Stimulated activated naive B cell treated with anti-CD40 and anti-IgM and Interleukin-4, amounts not matched to agents 10 μg/mL and 1 μg/mL and 100 μg/mL, for 72 hours (primary cell): ENCODE measurements around the gene KAZALD1.
"Not testable (repeated sequence)": the region's sequence is repeated elsewhere in the genome, so short reads cannot be mapped to it uniquely, and the experiment has no call there.

Experiments used
- ATAC-seq, 2 donors: fragments of 150-1000 bp; cut with Tn5 transposase; replicated peaks; 2 replicates each; pipeline ENCODE4 v1.10.0; 2021; ENCODE audit warnings: moderate library complexity in 1 of 2
- DNase-seq: peaks from one replicate; pipeline ENCODE4 v3.0.0; 2021
- H3K27ac Mint-ChIP-seq: one replicate; pipeline ENCODE4 v1.8.0; 2022; ENCODE audit warnings: mild to moderate bottlenecking, mixed read lengths
- H3K27me3 Mint-ChIP-seq, 2 donors: one replicate each; pipeline ENCODE4 v1.8.0; 2022; ENCODE audit warnings: mixed read lengths in 2 of 2
- H3K36me3 Mint-ChIP-seq, 2 donors: one replicate each; pipeline ENCODE4 v1.8.0; 2022; ENCODE audit warnings: mixed read lengths in 2 of 2, mild to moderate bottlenecking in 1 of 2
- H3K4me1 Mint-ChIP-seq, 2 donors: one replicate each; pipeline ENCODE4 v1.8.0; 2022; ENCODE audit warnings: mixed read lengths in 2 of 2, mild to moderate bottlenecking in 1 of 2
- H3K4me3 Mint-ChIP-seq, 2 donors: one replicate each; pipeline ENCODE4 v1.8.0; 2022; ENCODE audit warnings: mild to moderate bottlenecking in 2 of 2, mixed read lengths in 2 of 2, moderate library complexity in 1 of 2
- H3K9me3 Mint-ChIP-seq, 2 donors: one replicate each; pipeline ENCODE4 v1.8.0; 2022; ENCODE audit warnings: mixed read lengths in 2 of 2, mild to moderate bottlenecking in 1 of 2

KAZALD1 gene

GRCh38 chr10:101021692-101022251 is 40.0 kb upstream of the KAZALD1 start:
- peak overlapping the region; percentile 14 for H3K27ac Mint-ChIP-seq
- H3K4me3 Mint-ChIP-seq = no peak overlapping the region
- H3K9me3 Mint-ChIP-seq = no peaks in the 10 kb centered on the region
- H3K4me1 Mint-ChIP-seq = peaks cover 11 to 25% of the 10 kb centered on the region in 2 donors
- no peak for ATAC-seq
- H3K36me3 Mint-ChIP-seq = no peaks in the 10 kb centered on the region
- no peak for DNase-seq
- peaks cover 26 to 42% of the 10 kb centered on the region in 2 donors for H3K27me3 Mint-ChIP-seq

DNA sequence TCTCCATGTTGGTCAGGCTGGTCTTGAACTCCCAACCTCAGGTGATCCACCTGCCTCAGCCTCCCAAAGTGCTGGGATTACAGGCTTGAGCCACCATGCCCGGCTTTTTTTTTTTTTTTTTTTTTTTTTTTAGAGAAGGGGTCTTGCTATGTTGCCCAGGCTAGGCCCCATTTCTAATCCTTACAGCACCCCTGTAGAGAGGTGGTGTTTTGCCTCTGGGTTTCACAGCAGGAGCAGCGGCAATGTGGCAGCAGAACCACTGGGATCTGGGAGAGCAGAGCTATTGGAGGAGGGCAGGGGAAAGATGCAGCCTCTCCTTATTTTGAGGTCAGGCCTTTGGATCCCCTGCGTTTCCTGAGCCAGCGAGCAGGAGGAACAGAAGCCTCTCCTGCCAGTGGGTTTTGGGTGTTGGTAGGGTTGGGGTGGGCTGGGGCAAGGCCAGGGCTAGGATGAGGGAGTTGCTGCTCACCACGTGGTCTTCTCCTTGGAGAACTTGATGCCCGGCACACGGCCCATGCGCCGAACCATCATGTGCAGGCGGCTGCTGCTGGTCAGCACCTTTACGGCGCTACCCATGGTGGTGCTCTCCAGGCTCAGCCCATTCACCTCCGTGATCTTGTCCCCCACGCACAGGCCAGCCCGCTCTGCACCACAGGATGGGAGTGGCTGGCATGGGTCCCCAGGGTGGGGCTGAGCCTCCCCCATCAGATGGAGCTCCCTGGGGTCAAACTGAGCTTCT is 38.7 kb upstream of the KAZALD1 start:
- ATAC-seq (no peak), DNase-seq (no peak)
- Mint-ChIP-seq H3K4me1 (peaks cover 7 to 16% of the 10 kb centered on the region in 2 donors), H3K36me3 (no peaks in the 10 kb centered on the region), H3K4me3 (no peak overlapping the region), H3K9me3 (no peaks in the 10 kb centered on the region), H3K27me3 (peaks cover 28 to 41% of the 10 kb centered on the region in 2 donors), H3K27ac (no peak overlapping the region)

DNA sequence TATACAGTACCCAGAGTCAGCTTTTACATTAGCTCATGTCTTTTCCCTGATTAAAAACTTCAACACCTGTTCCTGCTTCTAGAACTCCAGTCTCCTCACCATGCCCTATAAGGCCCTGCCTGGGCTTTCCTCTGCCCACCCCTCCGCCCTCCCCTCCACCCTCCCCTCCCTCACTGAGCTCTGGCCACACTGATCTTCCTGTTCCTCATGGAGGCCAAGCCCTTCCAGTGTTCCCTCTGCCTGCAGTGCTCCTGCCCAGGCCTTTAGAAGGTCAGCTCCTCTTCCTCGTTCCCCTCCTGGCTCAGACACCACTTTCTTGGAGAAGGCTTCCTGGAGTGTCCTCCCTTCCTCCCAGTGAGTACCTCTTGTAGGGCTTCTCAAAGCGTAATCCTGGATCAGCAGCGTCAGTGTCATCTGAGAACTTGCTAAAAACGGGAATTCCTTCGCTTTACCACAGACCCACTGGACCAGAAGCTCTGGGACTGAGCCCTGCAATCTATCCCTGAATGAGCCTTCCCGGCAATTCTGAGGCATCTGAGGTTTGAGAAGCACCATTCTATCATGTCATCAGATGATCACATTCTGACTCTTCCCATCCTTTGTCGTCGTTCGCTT is 34.6 kb upstream of the KAZALD1 start:
- Mint-ChIP-seq H3K9me3 (no peaks in the 10 kb centered on the region), H3K4me3 (no peak overlapping the region), H3K27me3 (peaks cover 29 to 30% of the 10 kb centered on the region in 2 donors), H3K4me1 (peaks cover 18 to 22% of the 10 kb centered on the region in 2 donors), H3K27ac (no peak overlapping the region), H3K36me3 (no peaks in the 10 kb centered on the region)
- no peak for DNase-seq
- no peak for ATAC-seq

DNA sequence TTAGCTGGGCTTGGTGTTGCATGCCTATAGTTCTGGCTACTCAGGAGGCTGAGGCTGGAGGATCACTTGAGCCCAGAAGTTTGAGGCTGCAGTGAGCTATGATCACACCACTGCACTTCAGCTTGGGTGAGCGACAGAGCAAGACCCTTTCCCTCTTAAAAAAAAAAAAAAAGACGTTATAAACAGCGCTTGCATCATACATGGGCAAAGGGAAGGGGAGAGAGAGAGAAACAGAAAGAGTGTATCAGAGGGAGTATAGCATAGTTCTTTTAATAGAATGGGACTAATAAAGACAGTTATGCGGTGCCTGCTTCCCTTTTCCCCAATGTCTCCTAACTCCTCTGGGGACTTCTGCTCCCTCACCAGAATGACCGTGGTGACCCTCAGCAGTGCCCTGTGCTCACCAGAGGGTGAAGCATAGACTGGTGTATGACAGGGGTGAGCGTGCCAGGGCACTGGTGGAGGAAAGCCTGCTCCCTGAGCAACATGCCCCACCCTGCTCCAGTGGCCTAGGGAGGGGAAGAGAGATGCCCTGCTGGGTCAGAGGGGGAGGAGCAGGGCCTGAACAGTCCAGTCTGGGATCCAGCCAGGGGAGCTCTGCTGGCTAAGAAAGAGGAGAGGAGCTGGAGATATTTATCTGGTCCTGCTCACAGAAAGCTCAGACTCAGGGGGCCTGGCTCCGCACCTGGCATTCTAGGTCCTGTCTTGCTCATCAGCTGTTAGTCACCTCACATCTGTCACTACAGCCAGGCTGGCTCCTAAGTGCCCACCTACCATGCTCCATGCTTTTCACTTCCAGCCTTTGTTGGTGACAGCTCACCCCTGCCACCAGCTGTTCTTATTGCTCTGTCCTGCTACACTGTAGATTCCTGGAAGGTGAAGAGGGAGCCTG is 33.1 kb upstream of the KAZALD1 start:
- no peaks in the 10 kb centered on the region for H3K36me3 Mint-ChIP-seq
- peaks cover 29% of the 10 kb centered on the region in 2 donors for H3K27me3 Mint-ChIP-seq
- H3K4me1 Mint-ChIP-seq = peaks cover 27 to 30% of the 10 kb centered on the region in 2 donors
- H3K27ac Mint-ChIP-seq = no peak overlapping the region
- H3K9me3 Mint-ChIP-seq = no peaks in the 10 kb centered on the region
- no peak for ATAC-seq
- no peak overlapping the region for H3K4me3 Mint-ChIP-seq
- DNase-seq = no peak

GRCh38 chr10:101029520-101030295 is 32.1 kb upstream of the KAZALD1 start:
- H3K27me3 Mint-ChIP-seq = peaks cover 29% of the 10 kb centered on the region in 2 donors
- DNase-seq = no peak
- H3K4me1 Mint-ChIP-seq = peaks cover 27 to 30% of the 10 kb centered on the region in 2 donors
- no peak for ATAC-seq
- H3K36me3 Mint-ChIP-seq = no peaks in the 10 kb centered on the region
- H3K4me3 Mint-ChIP-seq = no peak overlapping the region
- no peaks in the 10 kb centered on the region for H3K9me3 Mint-ChIP-seq
- H3K27ac Mint-ChIP-seq = no peak overlapping the region

DNA sequence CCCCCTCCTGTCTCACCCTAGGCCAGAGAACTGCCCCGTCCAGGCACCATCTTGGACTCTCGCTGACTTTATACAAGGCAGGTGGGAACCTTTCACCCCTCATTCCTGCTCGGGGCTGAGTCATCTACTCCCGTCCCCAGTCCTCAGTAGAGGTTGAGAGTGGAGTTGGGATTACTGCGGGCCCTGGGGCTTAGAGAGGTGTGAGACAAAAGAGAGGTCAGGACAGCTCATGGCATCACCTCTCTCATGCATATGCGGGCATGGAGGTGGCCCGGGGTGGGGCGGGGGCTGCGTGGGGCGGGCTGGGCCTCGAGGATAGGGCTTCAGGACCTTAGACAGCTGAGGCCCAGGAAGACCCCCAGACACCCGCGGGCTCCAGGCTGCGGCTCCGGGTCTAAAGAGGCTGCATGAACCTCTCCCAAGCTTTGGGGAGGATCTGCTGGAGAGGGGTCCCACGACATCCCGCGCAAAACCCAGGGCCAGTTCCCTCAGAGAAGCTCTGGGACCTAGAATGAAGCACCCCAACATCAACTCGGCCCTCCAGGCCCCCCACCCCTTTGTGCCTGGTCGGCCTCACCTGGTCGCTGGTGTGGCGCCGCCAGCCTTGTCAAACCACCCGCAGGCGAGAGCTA is 31.2 kb upstream of the KAZALD1 start:
- peaks cover 27 to 30% of the 10 kb centered on the region in 2 donors for H3K4me1 Mint-ChIP-seq
- no peaks in the 10 kb centered on the region for H3K9me3 Mint-ChIP-seq
- ATAC-seq (no peak), DNase-seq (no peak)
- H3K27me3 Mint-ChIP-seq = peaks cover 29% of the 10 kb centered on the region in 2 donors
- peak overlapping the region; percentile 90 for H3K27ac Mint-ChIP-seq
- H3K36me3 Mint-ChIP-seq = no peaks in the 10 kb centered on the region
- peak overlapping the region; percentile 76 to 90 for H3K4me3 Mint-ChIP-seq

DNA sequence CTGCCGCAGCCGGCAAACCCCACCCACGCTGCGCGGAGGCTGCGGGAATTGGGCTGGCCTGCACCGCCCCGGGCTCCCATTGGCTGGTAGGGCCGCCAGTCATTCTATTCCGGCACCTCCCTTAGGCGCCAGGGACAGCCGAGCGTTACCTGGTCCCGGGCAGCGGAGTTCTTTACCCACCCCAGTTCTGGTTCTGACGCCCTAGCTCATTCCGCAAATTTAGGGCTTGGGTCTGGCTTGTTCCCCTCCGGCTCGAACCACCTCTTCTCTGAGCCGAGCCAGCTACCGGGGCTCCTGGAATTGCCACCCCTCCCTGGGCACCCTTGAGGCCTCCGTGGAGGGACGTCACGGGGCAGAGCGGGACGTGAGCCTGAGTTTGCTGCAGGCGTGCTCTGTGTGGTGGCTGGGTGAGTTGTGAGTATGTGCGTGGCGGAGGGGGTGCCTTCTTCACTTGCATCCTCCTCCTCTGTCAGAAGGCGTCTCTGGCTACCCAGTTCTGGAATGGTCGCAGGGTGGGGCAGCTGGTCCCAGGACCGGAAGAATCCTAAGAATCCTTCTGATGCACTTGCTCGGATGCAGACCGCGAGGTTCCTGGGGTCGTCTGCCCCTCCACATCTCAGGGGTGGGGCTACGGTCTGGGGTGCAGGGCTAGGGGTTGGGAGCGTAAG is 30.5 kb upstream of the KAZALD1 start, which contains the start of the genes PDZD7 and SFXN3:
Gene PDZD7 (minus strand): TSS at position 2 of the 668 bp plus-strand sequence. CDS start 910 bp downstream, outside the sequence.
Gene SFXN3 (plus strand): TSS at position 107 of the 668 bp plus-strand sequence. CDS start 3,461 bp downstream, outside the sequence.
- DNase-seq (peak; percentile 90), ATAC-seq (peak; percentile 84 to 91)
- H3K4me3 Mint-ChIP-seq = peak within 1 kb of the TSS; percentile 76 to 90
- peaks cover 0 to 3% of the 10 kb centered on the region in 2 donors for H3K36me3 Mint-ChIP-seq
- H3K27ac Mint-ChIP-seq = peak within 1 kb of the TSS; percentile 90
- H3K9me3 Mint-ChIP-seq = no peaks in the 10 kb centered on the region
- H3K4me1 Mint-ChIP-seq = peaks cover 27 to 30% of the 10 kb centered on the region in 2 donors
- peaks cover 29% of the 10 kb centered on the region in 2 donors for H3K27me3 Mint-ChIP-seq

DNA sequence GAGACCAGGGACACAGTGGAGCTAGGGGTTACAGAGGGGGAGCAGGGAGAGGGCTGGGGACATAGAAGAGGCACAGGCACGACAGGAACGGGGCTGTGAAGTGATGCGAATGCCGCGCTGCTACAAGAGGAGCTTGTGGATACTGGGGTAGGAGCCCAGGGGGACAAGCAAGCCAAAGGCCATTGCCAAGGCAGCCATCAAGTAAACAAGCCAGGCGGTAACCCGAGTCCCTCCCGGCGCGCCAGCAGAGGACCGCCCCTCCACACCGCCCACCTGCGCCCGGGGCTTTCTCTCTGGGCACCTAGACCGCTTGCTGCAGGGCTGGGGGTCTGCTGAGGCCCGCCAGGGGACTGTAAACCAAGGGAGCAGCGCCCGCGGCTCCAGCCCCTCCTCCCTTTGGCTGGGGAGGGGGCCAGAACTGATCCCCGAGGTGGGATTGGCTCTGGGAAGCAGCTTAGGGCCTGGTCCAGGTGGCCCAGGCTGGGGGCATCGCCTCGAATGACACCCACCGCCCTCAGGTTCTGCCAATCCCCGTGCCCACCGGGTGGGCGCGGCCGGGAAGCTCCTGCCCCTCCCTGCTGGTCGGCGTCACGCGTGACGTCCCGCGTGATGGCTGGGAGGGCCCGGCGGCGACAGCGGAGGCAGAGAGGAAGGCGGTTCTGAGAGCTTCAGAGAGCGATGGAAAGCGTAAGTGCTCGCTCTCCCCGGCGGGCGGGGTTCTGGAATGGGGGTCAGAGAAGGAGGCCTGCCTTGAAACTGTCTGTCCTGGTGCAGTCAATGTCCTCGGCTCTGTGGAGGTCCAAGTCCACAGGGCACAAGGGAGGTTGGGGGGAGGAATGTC is 29.8 kb upstream of the KAZALD1 start:
- peak; percentile 27 for DNase-seq
- peaks cover 26 to 27% of the 10 kb centered on the region in 2 donors for H3K27me3 Mint-ChIP-seq
- H3K27ac Mint-ChIP-seq = peak overlapping the region; percentile 90
- no peaks in the 10 kb centered on the region for H3K9me3 Mint-ChIP-seq
- H3K4me3 Mint-ChIP-seq = peak overlapping the region; percentile 76 to 90
- peaks cover 27 to 30% of the 10 kb centered on the region in 2 donors for H3K4me1 Mint-ChIP-seq
- peaks cover 0 to 7% of the 10 kb centered on the region in 2 donors for H3K36me3 Mint-ChIP-seq
- ATAC-seq = peak; percentile 53 to 55

DNA sequence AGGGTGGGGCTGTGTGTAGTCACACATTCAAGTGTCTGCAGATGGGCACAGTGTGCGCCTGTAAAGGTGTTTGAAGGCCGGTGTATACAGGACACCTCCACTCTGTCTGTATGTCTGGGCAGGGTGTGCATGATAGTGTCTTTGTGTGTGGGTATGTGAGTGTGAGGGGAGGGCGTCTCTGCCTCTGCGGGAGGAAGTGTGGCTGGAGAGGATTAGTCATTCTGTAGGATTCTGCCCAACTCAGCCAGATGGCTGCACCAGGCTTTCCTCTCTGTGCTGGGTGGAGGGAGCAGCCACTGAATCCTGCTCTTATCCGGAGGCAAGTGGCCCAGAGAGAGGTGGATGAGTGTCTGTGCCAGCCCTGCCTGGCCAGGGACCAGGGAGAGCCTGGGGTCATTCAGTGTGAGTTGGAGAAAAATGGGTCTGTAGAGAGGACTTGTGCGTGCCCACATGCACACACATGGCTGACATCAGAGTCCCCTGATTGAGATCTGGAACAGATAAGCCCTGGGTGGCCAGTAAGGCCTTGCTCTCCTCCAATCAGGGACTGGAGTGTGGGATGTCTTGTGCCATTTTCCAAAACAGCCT is 29.1 kb upstream of the KAZALD1 start:
- peaks cover 3 to 11% of the 10 kb centered on the region in 2 donors for H3K36me3 Mint-ChIP-seq
- H3K27me3 Mint-ChIP-seq = peaks cover 19 to 20% of the 10 kb centered on the region in 2 donors
- DNase-seq = no peak
- H3K4me1 Mint-ChIP-seq = peaks cover 27 to 30% of the 10 kb centered on the region in 2 donors
- ATAC-seq = peak; percentile 48 to 54
- no peaks in the 10 kb centered on the region for H3K9me3 Mint-ChIP-seq
- peak overlapping the region; percentile 80 for H3K27ac Mint-ChIP-seq
- peak overlapping the region; percentile 76 to 90 for H3K4me3 Mint-ChIP-seq

DNA sequence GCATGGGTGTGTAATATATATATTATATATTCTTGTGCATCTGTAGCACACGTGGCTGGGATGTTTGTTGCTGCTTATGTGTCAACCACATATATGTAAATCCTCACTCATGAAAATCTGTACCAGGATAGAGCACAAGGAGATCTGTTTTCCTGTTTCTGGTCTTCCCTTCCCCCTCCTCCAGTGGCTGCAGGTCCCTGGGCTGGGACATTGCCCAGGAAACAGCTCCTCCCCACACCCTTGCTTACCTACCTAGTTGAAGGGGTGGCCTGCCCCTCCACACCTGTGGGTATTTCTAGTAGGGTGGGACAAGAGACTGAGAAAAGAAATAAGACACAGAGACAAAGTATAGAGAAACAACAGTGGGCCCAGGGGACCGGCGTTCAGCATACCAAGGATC is 28.5 kb upstream of the KAZALD1 start:
- no peak overlapping the region for H3K4me3 Mint-ChIP-seq
- no peak overlapping the region for H3K27ac Mint-ChIP-seq
- peaks cover 15% of the 10 kb centered on the region in 2 donors for H3K27me3 Mint-ChIP-seq
- peaks cover 27 to 30% of the 10 kb centered on the region in 2 donors for H3K4me1 Mint-ChIP-seq
- no peak for ATAC-seq
- no peaks in the 10 kb centered on the region for H3K9me3 Mint-ChIP-seq
- H3K36me3 Mint-ChIP-seq = peaks cover 3 to 17% of the 10 kb centered on the region in 2 donors
- DNase-seq = no peak

DNA sequence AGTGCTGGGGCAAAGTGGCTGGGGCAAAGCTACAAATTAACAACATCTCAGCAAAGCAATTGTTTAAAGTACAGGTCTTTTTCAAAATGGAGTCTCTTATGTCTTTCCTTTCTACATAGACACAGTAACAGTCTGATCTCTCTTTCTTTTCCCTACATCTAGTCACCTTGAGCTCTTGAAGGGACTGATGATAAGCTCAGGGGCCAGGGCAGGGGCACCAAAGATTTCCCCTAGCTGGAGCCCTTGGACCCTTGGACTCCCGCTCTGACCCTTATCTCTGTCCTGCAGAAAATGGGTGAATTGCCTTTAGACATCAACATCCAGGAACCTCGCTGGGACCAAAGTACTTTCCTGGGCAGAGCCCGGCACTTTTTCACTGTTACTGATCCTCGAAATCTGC is 27.4 kb upstream of the KAZALD1 start:
- DNase-seq, ATAC-seq, H3K27me3 Mint-ChIP-seq, H3K4me3 Mint-ChIP-seq, H3K27ac Mint-ChIP-seq, H3K9me3 Mint-ChIP-seq: not testable (repeated sequence)
- Mint-ChIP-seq H3K36me3 (peaks cover 3 to 17% of the 10 kb centered on the region in 2 donors), H3K4me1 (peaks cover 21 to 30% of the 10 kb centered on the region in 2 donors)
